GM12872 (cell line): ENCODE measurements around the gene ZNF414.

Experiments used
- TF ChIP-seq, protein P1 (sequence below): IDR thresholded peaks from 3 replicates; pipeline ENCODE4 v1.5.1; 2011; ENCODE audit warnings: low read depth, mild to moderate bottlenecking, low read length, moderate library complexity; ENCODE audit not compliant: insufficient read depth

The ZNF414 gene

DNA sequence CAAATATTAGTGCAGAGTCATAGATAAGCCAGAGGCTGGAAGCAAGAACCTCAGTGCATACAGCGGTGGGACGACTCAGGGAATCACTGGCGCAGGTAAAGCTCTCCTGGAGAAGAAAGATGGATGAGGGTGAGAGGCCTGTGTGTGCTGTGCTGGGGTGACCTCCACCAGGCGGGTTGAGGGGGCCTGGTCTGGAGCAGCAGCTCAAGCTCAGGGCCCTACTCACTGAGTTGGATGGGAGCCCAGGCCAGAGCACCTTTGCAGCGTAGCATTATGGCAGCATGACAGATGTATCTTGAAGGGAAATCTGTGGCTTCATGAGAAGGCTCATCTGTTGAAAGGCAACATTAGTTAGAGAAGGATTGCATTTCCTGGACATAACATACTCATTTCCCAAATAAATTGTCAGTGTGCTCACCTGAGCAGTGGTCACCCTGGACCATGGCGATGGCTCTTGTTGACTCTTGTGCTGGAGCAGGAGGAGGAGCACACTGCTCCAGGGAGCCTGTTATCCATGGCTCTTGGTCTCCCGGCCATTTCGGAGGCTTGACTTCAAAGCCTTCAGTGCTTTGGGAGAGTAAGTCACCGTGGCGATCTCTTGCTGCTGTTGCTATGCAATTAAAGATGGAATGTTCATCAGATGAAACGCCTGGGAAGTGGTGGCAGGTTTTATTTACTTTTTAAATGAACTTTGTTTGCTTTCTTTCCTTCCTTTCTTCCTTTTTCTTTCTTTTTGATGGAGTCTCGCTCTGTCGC is 44.2 kb downstream of the ZNF414 start:
- TF ChIP-seq, protein P1, sequence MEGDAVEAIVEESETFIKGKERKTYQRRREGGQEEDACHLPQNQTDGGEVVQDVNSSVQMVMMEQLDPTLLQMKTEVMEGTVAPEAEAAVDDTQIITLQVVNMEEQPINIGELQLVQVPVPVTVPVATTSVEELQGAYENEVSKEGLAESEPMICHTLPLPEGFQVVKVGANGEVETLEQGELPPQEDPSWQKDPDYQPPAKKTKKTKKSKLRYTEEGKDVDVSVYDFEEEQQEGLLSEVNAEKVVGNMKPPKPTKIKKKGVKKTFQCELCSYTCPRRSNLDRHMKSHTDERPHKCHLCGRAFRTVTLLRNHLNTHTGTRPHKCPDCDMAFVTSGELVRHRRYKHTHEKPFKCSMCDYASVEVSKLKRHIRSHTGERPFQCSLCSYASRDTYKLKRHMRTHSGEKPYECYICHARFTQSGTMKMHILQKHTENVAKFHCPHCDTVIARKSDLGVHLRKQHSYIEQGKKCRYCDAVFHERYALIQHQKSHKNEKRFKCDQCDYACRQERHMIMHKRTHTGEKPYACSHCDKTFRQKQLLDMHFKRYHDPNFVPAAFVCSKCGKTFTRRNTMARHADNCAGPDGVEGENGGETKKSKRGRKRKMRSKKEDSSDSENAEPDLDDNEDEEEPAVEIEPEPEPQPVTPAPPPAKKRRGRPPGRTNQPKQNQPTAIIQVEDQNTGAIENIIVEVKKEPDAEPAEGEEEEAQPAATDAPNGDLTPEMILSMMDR, result no peak

GRCh38 chr19:8468761-8469373 is 45.1 kb downstream of the ZNF414 start:
- TF ChIP-seq, protein P1, result no peak

DNA sequence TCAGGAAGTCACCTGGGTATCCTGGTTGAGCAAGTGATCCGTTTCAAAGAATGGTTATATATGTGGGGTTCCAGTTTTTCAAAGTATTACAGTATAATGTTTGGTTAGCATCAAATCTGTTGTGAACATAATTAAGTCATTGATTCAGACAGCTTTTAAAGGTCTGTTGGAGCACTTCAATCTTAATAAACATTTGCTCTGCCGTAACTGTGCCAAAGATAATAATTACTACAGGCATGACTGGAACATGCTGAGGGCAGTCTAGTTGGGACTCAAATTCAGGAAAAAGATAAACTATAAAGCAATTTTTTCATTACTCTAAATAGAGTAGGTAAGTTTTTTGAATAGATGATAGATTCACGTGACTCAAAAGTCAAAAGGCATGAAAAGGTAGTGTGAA is 45.8 kb downstream of the ZNF414 start:
- TF ChIP-seq, protein P1, result no peak

- TF ChIP-seq, protein P1, result no peak
Observed at GRCh38 chr19:8466018-8466417, 47.9 kb downstream of the ZNF414 start.

DNA sequence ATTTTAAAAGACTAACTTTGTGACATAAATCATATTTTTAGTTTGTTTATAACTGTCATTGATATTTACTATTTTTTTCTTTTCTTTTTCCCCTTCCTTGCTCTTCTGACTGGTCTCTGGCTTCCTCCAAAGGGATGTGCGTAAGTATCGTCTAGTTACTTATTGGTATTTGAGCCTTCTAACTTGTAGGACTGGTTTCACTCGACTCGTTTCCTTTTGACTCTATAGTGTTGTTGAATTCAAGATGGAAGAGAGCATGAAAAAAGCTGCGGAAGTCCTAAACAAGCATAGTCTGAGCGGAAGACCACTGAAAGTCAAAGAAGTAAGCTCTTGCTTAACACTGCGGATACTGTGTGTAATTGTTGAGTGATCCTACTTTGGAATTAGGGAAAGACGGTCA is 50.6 kb downstream of the ZNF414 start:
- TF ChIP-seq, protein P1, result no peak

DNA sequence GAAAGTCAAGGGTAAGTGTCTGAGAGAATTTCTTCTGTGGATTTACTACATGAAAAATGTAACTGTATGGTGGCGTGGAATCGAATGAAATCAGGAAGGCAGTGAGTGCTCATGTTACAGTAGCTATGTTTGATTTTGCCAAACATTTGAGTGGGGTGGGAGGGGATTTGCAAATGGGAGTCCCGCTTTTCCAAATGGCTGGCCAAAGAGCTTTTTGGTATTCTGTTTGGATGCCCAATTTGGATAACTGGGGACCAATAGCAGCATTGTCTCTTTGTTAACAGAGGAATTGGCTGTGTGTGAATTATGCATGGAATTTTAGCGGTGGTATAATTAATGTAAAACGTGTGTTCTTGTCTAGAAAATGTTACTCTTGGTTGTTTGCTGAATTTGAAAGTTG is 51.4 kb downstream of the ZNF414 start:
- TF ChIP-seq, protein P1, result no peak

DNA sequence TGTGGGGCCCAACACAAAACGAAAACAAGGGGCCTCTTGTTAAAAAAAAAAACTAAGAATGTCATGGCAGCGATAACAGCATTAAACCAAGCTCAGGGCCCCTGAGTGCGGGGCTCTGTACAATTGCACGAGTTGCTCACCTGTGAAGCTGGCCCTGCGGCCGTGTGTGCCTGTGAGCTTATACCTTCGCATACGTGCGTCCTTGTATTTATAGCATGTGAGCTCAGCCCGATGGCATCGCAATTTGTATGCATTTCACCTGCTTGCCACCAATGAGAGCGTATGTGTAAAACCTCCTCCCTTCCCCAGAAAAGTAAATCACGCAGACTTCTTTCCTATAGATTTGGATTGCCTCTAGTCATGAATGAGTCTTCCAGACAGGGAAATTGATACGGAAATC is 52.1 kb downstream of the ZNF414 start:
- TF ChIP-seq, protein P1, result no peak
